Measurements from ENCODE around the gene IQCE.

GRCh38 chr7:2645274-2645868 lies 86.6 kb downstream of the IQCE start:
- TF ChIP-seq, protein P1, sequence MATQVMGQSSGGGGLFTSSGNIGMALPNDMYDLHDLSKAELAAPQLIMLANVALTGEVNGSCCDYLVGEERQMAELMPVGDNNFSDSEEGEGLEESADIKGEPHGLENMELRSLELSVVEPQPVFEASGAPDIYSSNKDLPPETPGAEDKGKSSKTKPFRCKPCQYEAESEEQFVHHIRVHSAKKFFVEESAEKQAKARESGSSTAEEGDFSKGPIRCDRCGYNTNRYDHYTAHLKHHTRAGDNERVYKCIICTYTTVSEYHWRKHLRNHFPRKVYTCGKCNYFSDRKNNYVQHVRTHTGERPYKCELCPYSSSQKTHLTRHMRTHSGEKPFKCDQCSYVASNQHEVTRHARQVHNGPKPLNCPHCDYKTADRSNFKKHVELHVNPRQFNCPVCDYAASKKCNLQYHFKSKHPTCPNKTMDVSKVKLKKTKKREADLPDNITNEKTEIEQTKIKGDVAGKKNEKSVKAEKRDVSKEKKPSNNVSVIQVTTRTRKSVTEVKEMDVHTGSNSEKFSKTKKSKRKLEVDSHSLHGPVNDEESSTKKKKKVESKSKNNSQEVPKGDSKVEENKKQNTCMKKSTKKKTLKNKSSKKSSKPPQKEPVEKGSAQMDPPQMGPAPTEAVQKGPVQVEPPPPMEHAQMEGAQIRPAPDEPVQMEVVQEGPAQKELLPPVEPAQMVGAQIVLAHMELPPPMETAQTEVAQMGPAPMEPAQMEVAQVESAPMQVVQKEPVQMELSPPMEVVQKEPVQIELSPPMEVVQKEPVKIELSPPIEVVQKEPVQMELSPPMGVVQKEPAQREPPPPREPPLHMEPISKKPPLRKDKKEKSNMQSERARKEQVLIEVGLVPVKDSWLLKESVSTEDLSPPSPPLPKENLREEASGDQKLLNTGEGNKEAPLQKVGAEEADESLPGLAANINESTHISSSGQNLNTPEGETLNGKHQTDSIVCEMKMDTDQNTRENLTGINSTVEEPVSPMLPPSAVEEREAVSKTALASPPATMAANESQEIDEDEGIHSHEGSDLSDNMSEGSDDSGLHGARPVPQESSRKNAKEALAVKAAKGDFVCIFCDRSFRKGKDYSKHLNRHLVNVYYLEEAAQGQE (IDR thresholded peaks at IDR 0.05; ENCODE audit: low read depth): no peak
- TF ChIP-seq CREB1 (IDR thresholded peaks at IDR 0.05; ENCODE audit: low read depth) (no peak), TCF12 (IDR thresholded peaks at IDR 0.05; ENCODE audit: low read depth) (no peak), NFIC (IDR thresholded peaks at IDR 0.05) (no peak)
